DOHH2 (cell line): ENCODE measurements around the gene BRICD5.

Experiments
- CTCF ChIP-seq: fragments of 200-600 bp; sonication (generic); IDR thresholded peaks from one replicate; pipeline ENCODE4 v1.5.1; 2014; ENCODE audit warnings: antibody characterized with exemption, mild to moderate bottlenecking, low read depth, low read length; ENCODE audit not compliant: poor library complexity, severe bottlenecking
- EZH2phosphoT487 ChIP-seq: fragments of 200-600 bp; sonication (generic); IDR thresholded peaks from 2 replicates; pipeline ENCODE4 v1.6.1; 2017; ENCODE audit warnings: borderline replicate concordance, mild to moderate bottlenecking, antibody characterized with exemption, low read length, moderate library complexity, mixed read lengths

GRCh38 chr16:2211923-2212347, 1.3 kb upstream of the BRICD5 start:
- TF ChIP-seq CTCF (no peak), EZH2phosphoT487 (no peak)
